Stimulated activated CD4-positive, alpha-beta T cell treated with anti-CD3 and anti-CD28 coated beads, Interleukin-12 subunit alpha, Interleukin-12 subunit beta, amount 100 ng/mL, for 48 hours (primary cell): Measurements from ENCODE around the gene MORF4L1.
"Not testable (repeated sequence)": the region's sequence is repeated elsewhere in the genome, so short reads cannot be mapped to it uniquely, and the experiment has no call there.

Source experiments
- DNase-seq, 3 donors: peaks; one replicate each; pipeline ENCODE4 v3.0.0-alpha.2; 2020; ENCODE audit warnings: low read depth in 2 of 3, low spot score in 1 of 3

Gene MORF4L1

GRCh38 chr15:78872155-78872971, at the start of gene MORF4L1:
TSS of gene MORF4L1 (plus strand) at chr15:78872890. CDS start at chr15:78873018, 128 bp downstream.
- peak; percentile 88 to 92 (median 92) for DNase-seq

GRCh38 chr15:78828920-78829319, 43.8 kb upstream of the MORF4L1 start:
- DNase-seq: no peak

- DNase-seq: no peak
These were observed 42.0 kb upstream of the MORF4L1 start for GRCh38 chr15:78830514-78831228.

GRCh38 chr15:78831229-78832207, 41.2 kb upstream of the MORF4L1 start:
- DNase-seq: no peak

GRCh38 chr15:78836333-78836732, 36.4 kb upstream of the MORF4L1 start:
- no peak for DNase-seq

- no peak for DNase-seq
These were observed 35.6 kb upstream of the MORF4L1 start for GRCh38 chr15:78837131-78837530.

GRCh38 chr15:78837543-78837942, 35.1 kb upstream of the MORF4L1 start:
- DNase-seq: no peak

- no peak for DNase-seq
These were observed 34.2 kb upstream of the MORF4L1 start for GRCh38 chr15:78838489-78838888.

GRCh38 chr15:78839151-78839550, 33.5 kb upstream of the MORF4L1 start:
- not testable (repeated sequence) for DNase-seq

GRCh38 chr15:78840661-78841375, 31.9 kb upstream of the MORF4L1 start:
- no peak for DNase-seq

- no peak for DNase-seq
These were observed 31.3 kb upstream of the MORF4L1 start for GRCh38 chr15:78841376-78841706.

- no peak for DNase-seq
These were observed 30.8 kb upstream of the MORF4L1 start for GRCh38 chr15:78841891-78842290.

- no peak for DNase-seq
These were observed 30.2 kb upstream of the MORF4L1 start for GRCh38 chr15:78842519-78842918.

GRCh38 chr15:78846906-78847305, 25.8 kb upstream of the MORF4L1 start:
- not testable (repeated sequence) for DNase-seq

- not testable (repeated sequence) for DNase-seq
These were observed 25.2 kb upstream of the MORF4L1 start for GRCh38 chr15:78847387-78847906.

GRCh38 chr15:78850352-78850751, 22.3 kb upstream of the MORF4L1 start:
- no peak for DNase-seq

GRCh38 chr15:78850941-78851755, 21.5 kb upstream of the MORF4L1 start:
- no peak for DNase-seq

GRCh38 chr15:78853500-78853899, 19.2 kb upstream of the MORF4L1 start:
- no peak for DNase-seq

- no peak for DNase-seq
These were observed 17.8 kb upstream of the MORF4L1 start for GRCh38 chr15:78854833-78855372.
